K562 (cell line): ENCODE measurements around the gene SPINK2. TPM values are rescaled to one million over a fixed set of nuclear protein-coding genes. Genes with fewer than 3 reads are reported as not detected.

ENCODE experiments used
- ATAC-seq: fragments of 200-7000 bp; cut with Tn5 transposase; 3 replicates; pipeline ENCODE4 v1.9.1; 2020; ENCODE audit warnings: moderate library complexity
- BruUV-seq: library from RNA; stranded (reverse); fragments of 400-500 nt; replicated peaks from 2 replicates; lab custom pipeline; 2021; lab: Mats Ljungman, UMichigan
- CTCF ChIA-PET: fragments of 300-600 bp; formaldehyde crosslinking; extraction: SDS; loops from one replicate; lab custom pipeline; 2021; ENCODE audit warnings: low intra/inter-chr PET ratio; lab: Yijun Ruan, JAX
- POLR2A ChIA-PET: fragments of 300-600, 350-650 bp; sonication (Branson Sonifier 250); formaldehyde crosslinking; extraction: SDS; loops from one replicate; lab custom pipeline; 2021; ENCODE audit warnings: antibody characterized with exemption, inconsistent platforms; lab: Yijun Ruan, JAX
- DNase-seq, 4 experiments: peaks; one replicate each; pipeline versions ENCODE4 v3.0.0 to v3.0.0-alpha.2; 2011 to 2018; ENCODE audit warnings: low spot score in 3 of 4, mixed read lengths in 3 of 4; ENCODE audit errors: extremely low read depth in 1 of 4
- FAIRE-seq: peaks from 2 replicates; lab custom pipeline; 2011; peaks lifted over from hg19 to GRCh38; lab: Jason Lieb, UNC
- H2AFZ ChIP-seq: 2 replicates; pipeline ENCODE4 v1.6.0; 2011; ENCODE audit warnings: low read depth, low read length, control low read depth, inconsistent platforms
- H3K27ac ChIP-seq: fragments of 200-600 bp; 3 replicates; pipeline ENCODE4 v1.8.0; 2011; ENCODE audit warnings: low read depth, mild to moderate bottlenecking, control low read depth, inconsistent platforms, low read length, moderate library complexity, mixed read lengths; ENCODE audit errors: extremely low read depth
- H3K27me3 ChIP-seq, 2 experiments: fragments of 300-600 bp in 1 of 2; 2 replicates in 1 of 2; 3 replicates in 1 of 2; pipeline versions ENCODE4 v1.6.0 to v1.8.0; 2011; ENCODE audit warnings: inconsistent platforms in 2 of 2, low read length in 2 of 2, mild to moderate bottlenecking in 1 of 2, mixed read lengths in 1 of 2, moderate library complexity in 1 of 2; ENCODE audit not compliant: control insufficient read depth in 2 of 2, insufficient read depth in 2 of 2
- H3K36me3 ChIP-seq: fragments of 300-600 bp; 3 replicates; pipeline ENCODE4 v1.8.0; 2011; ENCODE audit warnings: mild to moderate bottlenecking, low read length, inconsistent platforms; ENCODE audit not compliant: control insufficient read depth, insufficient read depth
- H3K4me1 ChIP-seq, 2 experiments: fragments of 200-600 bp in 1 of 2; replicated peaks in 1 of 2; 2 replicates in 1 of 2; 3 replicates in 1 of 2; pipeline versions ENCODE4 v1.5.1 to v1.8.0; 2011; ENCODE audit warnings: inconsistent platforms in 2 of 2, low read length in 2 of 2, mild to moderate bottlenecking in 1 of 2, mixed read lengths in 1 of 2, moderate library complexity in 1 of 2; ENCODE audit not compliant: control insufficient read depth in 2 of 2, insufficient read depth in 2 of 2
- H3K4me2 ChIP-seq: 2 replicates; pipeline ENCODE4 v1.6.1; 2011; ENCODE audit warnings: low read length, control low read depth, inconsistent platforms, mixed read lengths; ENCODE audit not compliant: insufficient read depth
- H3K4me3 ChIP-seq: fragments of 200-600 bp; sonication (generic), shearing (Covaris generic); 2 replicates; pipeline ENCODE4 v1.5.1; 2016; ENCODE audit warnings: control low read depth, inconsistent platforms
- H3K79me2 ChIP-seq: fragments of 200-600 bp; 3 replicates; pipeline ENCODE4 v1.8.0; 2011; ENCODE audit warnings: low read length, inconsistent platforms; ENCODE audit not compliant: control insufficient read depth, insufficient read depth
- H3K9ac ChIP-seq, 2 experiments: 2 replicates each; pipeline versions ENCODE4 v1.6.0 to v1.6.1; 2011; ENCODE audit warnings: low read depth in 2 of 2, low read length in 2 of 2, control low read depth in 1 of 2, inconsistent platforms in 1 of 2, mild to moderate bottlenecking in 1 of 2, mixed read lengths in 1 of 2; ENCODE audit not compliant: insufficient read depth in 1 of 2
- H3K9me1 ChIP-seq: one replicate; pipeline ENCODE4 v1.6.0; 2011; ENCODE audit warnings: inconsistent platforms, mild to moderate bottlenecking, low read length, moderate library complexity; ENCODE audit not compliant: control insufficient read depth, insufficient read depth
- H3K9me3 ChIP-seq: replicated peaks from 2 replicates; pipeline ENCODE4 v1.5.1; 2011; ENCODE audit warnings: low read depth, low read length, inconsistent platforms; ENCODE audit not compliant: control insufficient read depth, insufficient read depth
- H4K20me1 ChIP-seq: replicated peaks from 2 replicates; pipeline ENCODE4 v1.6.1; 2011; ENCODE audit warnings: low read length, inconsistent platforms, mixed read lengths; ENCODE audit not compliant: control insufficient read depth, insufficient read depth
- CHAMP1 ChIP-seq: fragments of 450-650 bp; IDR thresholded peaks from 2 replicates; pipeline ENCODE4 v1.6.1; 2016; ENCODE audit warnings: mild to moderate bottlenecking
- FOXP4 ChIP-seq: sonication (generic); formaldehyde crosslinking; IDR thresholded peaks from 2 replicates; pipeline ENCODE4 v1.8.0; 2022; ENCODE audit warnings: mild to moderate bottlenecking, missing genetic modification reagents, borderline replicate concordance
- KHSRP ChIP-seq: fragments of 450-650 bp; IDR thresholded peaks from 2 replicates; pipeline ENCODE4 v1.6.1; 2017
- SAP30 ChIP-seq: fragments of 200-600 bp; sonication (generic); IDR thresholded peaks from 2 replicates; pipeline ENCODE4 v1.6.1; 2012; ENCODE audit warnings: borderline replicate concordance, low read depth, mild to moderate bottlenecking, moderate library complexity, low read length, control low read depth, inconsistent platforms; ENCODE audit not compliant: insufficient read depth, poor library complexity, severe bottlenecking
- ZNF384 ChIP-seq: IDR thresholded peaks from 2 replicates; pipeline ENCODE4 v1.6.1; 2012; ENCODE audit warnings: low read depth, low read length, improper control_type of control experiment
- ZNF583 ChIP-seq: fragments of 250-450 bp; sonication (Bioruptor Pico); IDR thresholded peaks from 2 replicates; pipeline ENCODE4 v1.4.0; 2020
- WGBS: fragments of 100-300 bp; shearing (Covaris generic); methylation state at CpG from one replicate; pipeline ENCODE4 v1.1.6; 2016; ENCODE audit warnings: low coverage, mixed read lengths; ENCODE audit not compliant: insufficient coverage; ENCODE audit errors: missing lambda C conversion rate; 5-methylcytosine and 5-hydroxymethylcytosine counted together
- in situ Hi-C: fragments of 300-500 bp; cut with MboI; formaldehyde crosslinking; loops from 4 replicates; pipeline ENCODE4 v1.15.0; 2018; ENCODE audit warnings: inconsistent platforms, mixed read lengths
- intact Hi-C: fragments of 100-400 bp; cut with micrococcal nuclease; formaldehyde crosslinking; loops from 2 replicates; pipeline ENCODE4 v1.14.2; 2022
- polyA plus RNA-seq, 8 experiments: library from polyadenylated mRNA; depleted of rRNA in 4 of 8; stranded (reverse) in 5 of 8; unstranded in 3 of 8; fragments of >200 nt; fragmentation: Nextera tagmentation in 2 of 8; fragmentation: Illumina TruSeq in 1 of 8; extraction: Ambion mirVana in 2 of 8; extraction: Trizol in 1 of 8; gene quantifications; 2 replicates each; pipeline versions ENCODE4 v1.2.1 to v1.2.3, GENCODE V29; 2011 to 2014; ENCODE audit warnings: inconsistent platforms in 1 of 8, missing spikeins in 1 of 8
- total RNA-seq, 7 experiments: library from RNA; depleted of rRNA in 6 of 7; stranded (reverse); fragments of >200 nt in 6 of 7; fragmentation: Illumina TruSeq in 2 of 7; extraction: Trizol in 2 of 7; gene quantifications; 2 replicates each; pipeline versions ENCODE4 v1.2.1 to v1.2.3, GENCODE V29; 2011 to 2021; ENCODE audit warnings: low replicate concordance in 1 of 7

The SPINK2 gene
- total and polyA plus RNA-seq, 9 of the 15 experiments (the other 6 are each of a cell fraction or from before 2014, with no cell fraction given): not detected

GRCh38 chr4:56817840-56818491, 3.5 kb downstream of the SPINK2 start (continued):
- TF ChIP-seq CHAMP1: no peak
- TF ChIP-seq ZNF384: no peak
- no peak for TF ChIP-seq SAP30
- TF ChIP-seq, all 486 proteins: peak for 0

GRCh38 chr4:56806666-56807065, 14.8 kb downstream of the SPINK2 start:
- intact Hi-C loops: loop anchor here (10.0 kb wide), 1 partner anchor 232 kb away; no protein-coding TSS in a partner anchor

More at GRCh38 chr4:56806666-56807065, 14.8 kb downstream of the SPINK2 start:
- no peak for FAIRE-seq
- Histone ChIP-seq H3K27ac (no peak overlapping the region), H3K9me1 (no peaks in the 10 kb centered on the region), H3K4me2 (no peak overlapping the region), H3K9me3 (no peaks in the 10 kb centered on the region), H3K79me2 (no peaks in the 10 kb centered on the region), H4K20me1 (no peaks in the 10 kb centered on the region), H3K9ac (no peak overlapping the region), H2AFZ (no peak overlapping the region), H3K4me1 (no peaks in the 10 kb centered on the region), H3K4me3 (no peak overlapping the region), H3K36me3 (no peaks in the 10 kb centered on the region), H3K27me3 (peaks cover 2 to 14% of the 10 kb centered on the region in 2 experiments; a peak in 4 of 5 replicates)
- DNase-seq: no peak
- POLR2A ChIA-PET: no interaction called here
- in situ Hi-C loops: no loop called here
- TF ChIP-seq FOXP4 (CRISPR knock-in tag): no peak
- TF ChIP-seq KHSRP: no peak
- no peak for TF ChIP-seq ZNF583
- BruUV-seq: no TSS peak
- CTCF ChIA-PET: no interaction called here
- no peak for ATAC-seq
- WGBS: 0% methylated on average over 1 of the region's 1 CpG
